Measurements from ENCODE around the gene UBTF.
A peak's percentile ranks its signal among the peaks of the same experiment; 100 is the strongest.

UBTF gene

DNA sequence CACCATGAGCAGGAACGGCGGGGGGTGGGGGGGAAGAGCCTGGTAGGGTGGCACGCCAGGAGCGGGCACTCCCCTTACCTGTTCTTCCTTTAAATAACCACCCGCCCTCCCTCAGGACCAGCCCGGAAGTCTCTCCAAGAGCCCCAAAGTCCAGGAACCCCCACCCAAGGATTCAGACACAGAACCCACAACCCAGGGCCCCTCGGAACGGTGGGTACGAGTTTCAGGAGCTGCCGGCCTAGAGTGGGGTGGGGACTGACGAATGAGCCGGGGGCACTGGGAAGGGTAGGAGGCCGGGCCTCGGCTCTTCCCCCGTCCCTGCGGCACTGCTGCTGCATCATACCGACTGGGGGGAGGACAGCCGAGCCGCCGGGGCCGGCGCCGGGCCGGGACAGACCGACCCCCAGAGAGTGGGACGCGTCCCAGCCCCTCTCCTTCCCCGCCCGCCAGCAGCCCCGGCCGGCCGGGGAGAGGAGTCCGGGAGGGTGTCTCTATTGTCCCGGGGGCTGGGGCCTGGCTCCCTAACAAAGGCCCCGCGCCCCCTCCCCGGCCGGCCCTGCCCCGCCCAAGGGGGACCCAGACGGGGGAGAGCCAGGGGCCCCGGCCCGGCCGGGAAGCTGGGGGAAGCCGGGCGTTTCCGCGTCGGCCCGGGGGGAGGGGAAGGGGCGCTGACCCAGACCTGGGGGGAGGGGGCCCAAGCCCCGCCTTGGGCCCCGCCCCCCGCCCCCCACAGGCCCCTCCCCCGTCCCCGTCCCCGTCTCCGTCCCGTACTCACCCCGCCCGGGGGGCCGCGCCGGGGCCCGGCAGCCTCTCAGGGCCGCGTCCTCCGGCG, 20.5 kb downstream of the UBTF start:
- no peak for DNase-seq (ENCODE audit: low read depth in 2 of 2)

DNA sequence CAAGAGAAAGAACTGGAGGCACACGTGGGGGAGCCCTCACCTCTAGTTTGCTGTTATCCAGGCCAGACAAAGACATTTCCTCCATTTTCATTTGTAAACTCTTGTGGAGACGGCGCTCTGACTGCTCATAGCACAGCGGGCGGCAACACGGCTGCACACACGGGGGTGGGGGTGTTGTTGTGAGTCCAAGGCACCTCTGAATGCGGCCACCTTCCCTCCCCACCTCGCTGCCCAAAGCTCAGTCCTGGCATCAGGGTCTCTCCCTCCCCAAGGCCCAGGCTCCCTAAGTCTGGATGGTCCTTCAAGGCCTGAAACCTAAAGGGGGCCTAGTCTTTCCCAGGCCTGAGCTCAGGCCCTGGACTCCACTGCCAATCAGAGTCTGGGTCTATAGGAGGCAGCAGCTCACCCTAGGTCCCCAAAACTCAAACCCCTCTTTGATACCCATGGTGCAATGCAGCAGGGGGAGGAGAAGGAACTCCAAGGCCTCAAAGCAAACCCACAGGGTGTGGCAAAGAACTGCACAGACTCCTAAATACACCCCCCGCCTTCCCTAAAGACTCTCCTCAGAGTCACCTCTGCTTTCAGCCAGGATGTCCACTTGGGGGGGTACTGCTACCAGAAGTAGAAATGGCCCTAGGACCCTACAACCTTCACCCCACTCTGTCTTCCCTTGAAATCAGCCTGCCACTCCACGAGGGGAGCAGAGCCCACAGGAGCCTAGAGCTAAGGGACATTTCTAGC, 21.3 kb downstream of the UBTF start:
- DNase-seq (ENCODE audit: low read depth in 2 of 2): no peak

DNA sequence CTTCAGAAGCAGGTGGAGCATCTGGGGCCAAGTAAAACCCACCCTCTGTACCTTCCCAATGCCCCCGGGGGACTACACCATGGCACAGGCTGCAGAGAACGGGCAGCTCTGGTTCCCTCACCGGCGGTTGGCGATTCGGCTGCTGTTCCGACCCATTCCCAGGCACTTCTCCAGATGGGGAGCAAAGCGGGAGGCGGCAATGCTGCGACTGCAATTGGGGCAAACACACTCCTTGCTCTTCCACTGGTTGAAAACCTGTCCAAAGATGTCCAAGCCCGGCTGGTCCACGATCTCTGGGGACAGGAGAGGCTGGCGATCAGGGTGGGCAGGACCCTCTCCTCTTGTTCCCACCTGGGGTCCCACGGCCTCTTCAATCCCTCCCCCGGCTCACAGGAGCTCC, 22.4 kb downstream of the UBTF start:
- DNase-seq (ENCODE audit: low read depth in 2 of 2): no peak

DNA sequence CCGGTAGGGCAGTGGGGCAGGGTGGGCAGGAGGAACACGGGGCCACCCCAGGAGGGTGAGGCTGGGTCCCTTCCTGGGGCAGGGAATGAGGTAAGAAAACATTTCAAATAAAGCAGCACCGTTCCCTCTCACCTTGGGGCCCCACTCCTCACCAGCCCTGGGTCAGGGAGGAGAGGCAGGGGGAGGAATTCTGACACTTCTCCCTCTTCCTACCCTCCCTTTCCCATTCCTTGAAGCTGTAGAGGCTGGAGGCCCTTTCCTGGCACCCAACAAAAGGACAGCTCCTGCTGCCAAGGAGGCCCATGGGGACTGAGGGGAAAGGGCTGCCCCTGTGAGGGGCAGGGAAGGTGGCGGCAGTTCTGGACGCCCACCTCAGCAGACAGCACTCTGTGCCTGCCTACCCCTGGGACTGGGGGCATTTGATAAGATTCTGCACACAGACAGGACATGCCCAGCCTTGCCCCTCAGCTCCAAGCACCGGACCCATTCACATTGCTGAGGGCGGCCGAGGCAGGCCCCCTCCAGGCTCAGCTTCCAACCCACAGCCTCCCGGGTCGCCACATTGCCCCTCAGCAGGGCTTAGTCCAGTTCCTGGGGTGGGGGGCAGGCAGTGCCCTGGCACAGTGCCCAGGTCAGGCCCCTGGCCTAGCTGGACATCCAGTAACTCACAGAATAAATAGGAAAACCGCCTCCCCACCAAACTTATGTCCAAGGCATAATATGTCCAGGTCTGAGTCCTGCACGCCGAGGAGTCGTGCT, 26.0 kb downstream of the UBTF start:
- no peak for DNase-seq (ENCODE audit: low read depth in 2 of 2)

DNA sequence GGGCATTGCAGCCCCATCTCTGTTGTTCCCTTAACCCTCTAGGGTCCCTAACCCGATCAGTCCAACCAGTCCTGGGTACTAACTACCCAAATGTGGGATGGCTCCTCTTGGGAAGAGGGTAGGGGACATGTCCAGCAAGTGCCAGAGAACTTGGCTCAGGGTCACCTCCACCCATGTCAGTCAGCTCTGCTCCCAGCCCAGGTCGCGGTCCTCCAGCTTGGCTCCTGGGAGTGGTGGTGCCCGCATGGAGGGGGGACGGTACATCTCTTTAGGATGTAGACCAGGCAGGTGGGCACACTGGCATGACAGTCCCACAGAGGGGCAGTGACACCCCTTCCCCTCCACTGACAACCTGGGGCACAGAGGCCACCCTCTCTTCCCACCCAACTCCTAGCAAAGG, 26.7 kb downstream of the UBTF start:
- no peak for DNase-seq (ENCODE audit: low read depth in 2 of 2)

DNA sequence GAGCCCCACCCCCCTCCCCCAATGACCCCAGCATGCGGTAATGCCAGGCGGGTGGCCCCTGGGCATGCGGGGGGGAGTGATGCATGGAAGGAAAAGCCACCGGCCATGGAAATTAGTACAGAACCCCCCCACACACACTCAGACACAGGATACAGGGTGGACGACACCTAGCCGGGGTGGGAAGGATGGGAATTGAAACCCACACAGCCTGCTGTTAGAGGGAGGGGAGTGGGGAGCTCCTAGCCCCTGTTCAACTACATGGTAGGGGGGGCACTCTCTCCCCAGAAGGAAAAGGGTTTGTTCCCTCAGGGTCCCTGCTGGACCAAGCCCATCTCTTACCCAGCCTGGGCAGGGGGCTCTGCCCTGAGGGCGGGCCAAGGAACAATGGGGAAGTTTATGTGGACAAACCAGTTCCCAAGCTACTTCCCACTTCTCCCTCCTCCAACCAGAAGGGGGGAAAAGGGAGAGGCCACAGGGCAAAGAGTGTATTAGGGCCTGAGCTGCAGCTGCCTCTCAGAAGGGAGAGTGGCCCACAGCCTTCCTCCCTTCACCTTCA, 27.5 kb downstream of the UBTF start:
- no peak for DNase-seq (ENCODE audit: low read depth in 2 of 2)

DNA sequence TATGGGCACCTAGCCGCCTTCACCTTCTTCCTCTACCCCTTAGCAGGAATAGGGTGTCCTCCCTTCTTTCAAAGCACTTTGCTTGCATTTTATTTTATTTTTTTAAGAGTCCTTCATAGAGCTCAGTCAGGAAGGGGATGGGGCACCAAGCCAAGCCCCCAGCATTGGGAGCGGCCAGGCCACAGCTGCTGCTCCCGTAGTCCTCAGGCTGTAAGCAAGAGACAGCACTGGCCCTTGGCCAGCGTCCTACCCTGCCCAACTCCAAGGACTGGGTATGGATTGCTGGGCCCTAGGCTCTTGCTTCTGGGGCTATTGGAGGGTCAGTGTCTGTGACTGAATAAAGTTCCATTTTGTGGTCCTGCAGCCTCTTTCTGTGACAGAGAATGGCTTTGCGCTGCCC, 28.1 kb downstream of the UBTF start:
- DNase-seq (ENCODE audit: low read depth in 2 of 2): no peak

DNA sequence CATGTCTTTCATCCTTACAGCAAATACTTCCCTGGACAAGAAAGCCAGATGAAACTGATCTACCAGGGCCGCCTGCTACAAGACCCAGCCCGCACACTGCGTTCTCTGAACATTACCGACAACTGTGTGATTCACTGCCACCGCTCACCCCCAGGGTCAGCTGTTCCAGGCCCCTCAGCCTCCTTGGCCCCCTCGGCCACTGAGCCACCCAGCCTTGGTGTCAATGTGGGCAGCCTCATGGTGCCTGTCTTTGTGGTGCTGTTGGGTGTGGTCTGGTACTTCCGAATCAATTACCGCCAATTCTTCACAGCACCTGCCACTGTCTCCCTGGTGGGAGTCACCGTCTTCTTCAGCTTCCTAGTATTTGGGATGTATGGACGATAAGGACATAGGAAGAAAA, 29.0 kb downstream of the UBTF start:
- DNase-seq (ENCODE audit: low read depth in 2 of 2): no peak

DNA sequence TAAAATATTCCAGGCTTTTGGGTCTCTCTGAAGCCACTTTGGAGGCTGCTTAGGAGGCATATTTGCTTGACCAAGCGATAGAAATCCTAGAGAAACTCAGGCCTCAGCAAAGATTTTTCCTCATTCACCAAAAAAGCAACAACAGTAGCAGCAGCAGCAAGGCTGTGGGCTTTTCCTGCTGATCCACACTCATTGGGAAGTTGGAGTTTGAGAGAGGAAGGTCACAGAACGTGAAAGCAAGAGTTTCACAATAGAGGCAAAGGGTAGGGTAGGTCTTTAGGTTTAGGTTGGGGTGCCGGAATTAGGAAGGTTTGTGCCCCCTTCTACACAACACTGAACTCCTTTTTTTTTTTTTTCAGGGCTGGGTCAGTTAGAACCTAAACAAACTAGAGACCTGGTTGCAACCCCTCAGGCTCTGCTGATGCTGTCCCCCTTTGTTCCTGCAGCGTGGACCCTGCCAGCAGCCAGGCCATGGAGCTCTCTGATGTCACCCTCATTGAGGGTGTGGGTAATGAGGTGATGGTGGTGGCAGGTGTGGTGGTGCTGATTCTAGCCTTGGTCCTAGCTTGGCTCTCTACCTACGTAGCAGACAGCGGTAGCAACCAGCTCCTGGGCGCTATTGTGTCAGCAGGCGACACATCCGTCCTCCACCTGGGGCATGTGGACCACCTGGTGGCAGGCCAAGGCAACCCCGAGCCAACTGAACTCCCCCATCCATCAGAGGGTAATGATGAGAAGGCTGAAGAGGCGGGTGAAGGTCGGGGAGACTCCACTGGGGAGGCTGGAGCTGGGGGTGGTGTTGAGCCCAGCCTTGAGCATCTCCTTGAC, 30.7 kb downstream of the UBTF start:
- DNase-seq (ENCODE audit: low read depth in 2 of 2): no peak

DNA sequence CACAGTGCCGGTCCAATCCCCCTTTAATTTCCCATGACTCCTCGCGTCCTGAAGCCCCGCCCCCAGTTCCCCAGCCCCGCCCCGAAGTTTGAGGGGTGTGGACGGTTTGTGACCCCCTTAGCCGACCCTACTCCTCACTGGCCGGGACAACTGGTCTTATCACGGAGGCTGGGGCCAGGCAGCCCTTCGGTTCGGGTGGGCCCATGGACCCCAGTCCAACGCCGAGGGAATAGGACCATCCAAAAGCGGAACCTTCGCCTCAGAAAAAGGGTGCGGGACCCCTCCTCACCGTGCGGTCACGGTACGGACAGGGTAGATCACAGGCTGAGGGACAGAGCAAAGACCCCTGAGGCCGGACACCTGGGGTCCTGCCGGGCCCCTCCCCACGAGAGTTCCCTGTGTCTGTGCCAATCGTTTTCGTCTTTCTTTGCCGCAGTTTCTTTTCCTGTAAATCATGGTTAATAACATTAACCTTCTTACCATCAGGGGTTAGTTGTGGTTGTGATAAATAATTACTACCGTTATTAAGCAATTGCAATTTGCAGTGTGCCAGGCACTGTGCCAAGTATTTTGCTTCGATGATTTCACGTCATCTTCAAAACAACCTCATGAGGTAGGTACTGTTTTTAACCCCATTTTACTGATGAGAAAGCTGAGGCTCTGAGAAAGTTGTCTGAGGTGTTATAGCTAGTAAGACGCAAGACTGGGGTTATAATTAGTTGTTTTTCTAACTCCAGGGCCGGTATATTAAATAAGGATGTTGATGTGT, 32.2 kb downstream of the UBTF start:
- DNase-seq (ENCODE audit: low read depth in 2 of 2): no peak

DNA sequence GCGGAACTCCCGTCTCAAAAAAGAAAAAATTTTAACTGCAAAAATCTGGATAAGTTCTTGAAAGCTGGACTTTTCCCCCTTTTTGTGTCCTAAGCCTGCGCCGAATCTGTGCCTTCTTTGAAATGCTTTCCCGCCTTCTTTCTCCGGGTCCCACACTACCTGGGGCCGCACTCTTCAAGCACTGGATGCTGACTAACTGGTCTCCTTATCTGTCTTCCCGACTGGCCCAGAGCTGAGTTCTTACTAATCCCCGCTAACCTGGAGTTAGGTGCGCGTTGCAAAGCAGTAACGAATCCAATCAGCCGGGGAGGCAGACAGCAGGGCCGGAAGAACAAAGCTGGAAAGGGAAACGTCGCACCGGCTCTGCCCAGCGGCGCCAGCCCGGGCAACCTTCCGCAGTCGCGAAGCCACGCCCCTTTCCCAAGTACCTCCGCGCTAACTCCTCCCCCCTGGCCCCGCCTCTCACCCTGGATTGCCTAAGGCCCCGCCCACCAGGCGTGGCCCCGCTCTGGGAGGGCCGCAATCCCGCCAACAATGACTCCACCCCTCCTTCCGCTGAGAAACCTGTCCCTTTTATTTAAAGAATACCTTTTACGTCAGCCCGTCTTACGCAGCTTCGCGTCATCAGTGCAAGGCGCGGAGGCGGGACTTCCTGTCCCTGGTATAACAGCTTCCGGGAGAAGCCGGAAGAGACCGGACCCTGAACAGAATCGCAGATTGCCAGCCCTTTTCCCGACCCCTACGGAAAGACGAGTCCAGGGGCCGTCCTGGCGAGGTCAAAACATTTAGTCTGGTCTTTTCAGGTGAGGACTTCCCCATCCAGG, 33.0 kb downstream of the UBTF start, which contains the start of gene TMUB2:
TSS of gene TMUB2 (plus strand) at position 666 of the 824 bp plus-strand sequence. CDS start 737 bp downstream, outside the sequence.
- peak; percentile 98 for DNase-seq (ENCODE audit: low read depth in 2 of 2)

DNA sequence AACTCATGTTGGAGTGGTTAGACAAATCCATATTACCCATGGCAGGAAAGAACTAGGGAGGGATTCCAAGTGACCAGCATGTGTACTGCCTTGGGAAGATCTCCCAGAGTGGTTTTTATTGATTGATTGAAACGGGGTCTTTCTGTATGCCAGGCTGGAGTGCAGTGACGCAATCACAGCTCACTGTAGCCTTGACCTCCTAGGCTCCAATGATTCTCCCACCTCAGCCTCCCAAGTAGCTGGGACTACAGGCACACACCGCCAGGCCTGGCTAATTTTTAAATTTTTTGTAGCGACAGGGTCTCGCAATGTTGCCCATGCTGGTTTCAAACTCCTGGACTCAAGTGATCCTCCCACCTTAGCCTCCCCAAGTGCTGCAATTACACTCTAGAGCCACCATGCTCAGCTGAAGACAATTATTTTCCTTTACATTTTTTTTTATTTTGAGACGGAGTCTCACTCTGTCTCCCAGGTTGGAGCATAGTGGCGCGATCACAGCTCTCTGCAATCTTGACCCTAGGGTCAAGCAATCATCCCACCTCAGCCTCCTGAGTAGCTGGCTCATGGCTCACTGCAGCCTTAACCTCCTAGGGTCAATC, 35.2 kb downstream of the UBTF start:
- no peak for DNase-seq (ENCODE audit: low read depth in 2 of 2)

DNA sequence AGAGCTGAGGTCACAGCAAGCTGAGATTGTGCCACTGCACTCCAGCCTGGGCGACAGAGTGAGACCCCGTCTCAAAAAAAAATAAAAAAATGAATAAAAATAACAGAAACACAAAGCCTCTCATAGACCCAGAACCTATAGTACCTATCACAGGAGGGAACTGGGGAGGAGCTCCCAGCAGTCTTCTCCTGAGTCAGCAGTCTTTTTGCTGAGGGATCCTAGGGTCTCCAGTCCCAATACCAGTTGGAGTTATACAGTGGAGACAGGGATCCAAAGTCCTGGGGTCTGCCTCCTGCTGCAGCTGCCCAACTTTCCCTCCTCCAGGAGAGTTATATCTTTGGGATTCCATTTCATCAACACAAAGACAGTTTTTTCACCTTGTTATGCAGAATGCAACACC, 36.5 kb downstream of the UBTF start:
- no peak for DNase-seq (ENCODE audit: low read depth in 2 of 2)

DNA sequence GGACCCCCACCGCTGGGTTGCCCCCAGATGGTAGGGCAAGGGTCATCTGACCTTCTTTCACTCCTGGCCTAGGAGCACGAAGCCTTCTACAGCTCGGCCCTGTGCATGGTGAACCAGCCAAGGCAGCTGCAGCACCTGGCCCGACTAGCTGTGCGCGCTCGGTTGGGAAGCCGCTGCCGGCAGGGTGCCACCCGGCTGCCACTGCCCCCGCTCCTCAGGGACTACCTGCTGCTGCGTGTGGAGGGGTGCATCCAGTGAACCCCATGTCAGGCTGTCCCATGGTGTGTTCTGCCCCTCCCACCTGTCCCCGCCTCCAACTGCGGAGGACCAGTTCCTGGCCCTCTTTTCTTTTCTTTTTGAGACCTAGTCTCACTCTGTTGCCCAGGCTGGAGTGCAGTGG, 41.3 kb downstream of the UBTF start:
- no peak for DNase-seq (ENCODE audit: low read depth in 2 of 2)

DNA sequence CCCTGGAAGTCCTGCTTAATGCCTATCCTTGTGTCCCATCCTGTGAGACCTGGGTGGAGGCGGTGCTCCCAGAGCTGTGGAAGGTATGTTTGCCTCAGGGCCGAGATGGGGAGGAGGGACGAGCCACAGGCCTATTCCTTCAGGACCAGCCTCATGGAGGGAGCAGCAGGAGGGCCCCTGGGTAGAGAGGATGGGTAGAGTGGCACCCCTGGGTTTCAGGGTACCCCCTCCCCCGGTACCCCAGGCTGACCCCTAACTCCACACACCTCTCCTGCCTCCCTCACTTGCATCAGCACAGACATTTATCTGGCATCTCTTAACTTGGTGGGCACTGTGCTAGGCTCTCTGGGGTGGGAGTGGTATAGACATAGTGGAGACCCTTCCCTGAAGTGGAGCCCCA, 41.8 kb downstream of the UBTF start:
- no peak for DNase-seq (ENCODE audit: low read depth in 2 of 2)

DNA sequence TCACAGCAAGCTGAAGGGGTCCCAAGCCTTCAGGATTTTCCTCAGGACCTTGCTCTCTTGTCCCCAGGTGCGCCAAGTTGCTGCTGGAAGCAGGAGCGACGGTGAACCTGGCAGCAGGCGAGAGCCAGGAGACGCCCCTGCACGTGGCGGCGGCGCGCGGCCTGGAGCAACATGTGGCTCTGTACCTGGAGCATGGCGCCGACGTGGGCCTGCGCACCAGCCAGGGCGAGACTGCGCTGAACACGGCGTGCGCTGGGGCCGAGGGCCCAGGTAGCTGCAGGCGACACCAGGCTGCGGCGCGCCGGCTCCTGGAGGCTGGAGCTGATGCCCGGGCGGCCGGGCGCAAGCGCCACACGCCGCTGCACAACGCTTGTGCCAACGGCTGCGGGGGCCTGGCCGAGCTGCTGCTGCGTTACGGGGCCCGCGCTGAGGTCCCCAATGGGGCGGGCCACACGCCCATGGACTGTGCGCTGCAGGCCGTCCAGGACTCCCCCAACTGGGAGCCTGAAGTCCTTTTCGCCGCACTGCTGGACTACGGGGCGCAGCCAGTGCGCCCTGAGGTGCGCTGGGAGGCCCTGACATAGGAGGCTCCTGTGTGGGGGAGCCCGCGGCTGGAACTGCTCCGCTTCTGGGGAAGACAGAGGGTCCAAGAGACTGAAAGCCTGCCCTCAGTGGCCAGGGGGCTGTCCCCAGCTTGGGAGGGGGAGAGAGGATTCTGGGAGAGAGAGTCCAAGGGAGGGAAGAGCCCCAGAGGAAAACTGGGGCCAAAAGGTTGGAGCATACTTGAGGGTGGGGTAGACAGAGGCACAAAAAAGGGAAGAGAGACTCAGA, 42.6 kb downstream of the UBTF start:
- DNase-seq (ENCODE audit: low read depth in 2 of 2): no peak

DNA sequence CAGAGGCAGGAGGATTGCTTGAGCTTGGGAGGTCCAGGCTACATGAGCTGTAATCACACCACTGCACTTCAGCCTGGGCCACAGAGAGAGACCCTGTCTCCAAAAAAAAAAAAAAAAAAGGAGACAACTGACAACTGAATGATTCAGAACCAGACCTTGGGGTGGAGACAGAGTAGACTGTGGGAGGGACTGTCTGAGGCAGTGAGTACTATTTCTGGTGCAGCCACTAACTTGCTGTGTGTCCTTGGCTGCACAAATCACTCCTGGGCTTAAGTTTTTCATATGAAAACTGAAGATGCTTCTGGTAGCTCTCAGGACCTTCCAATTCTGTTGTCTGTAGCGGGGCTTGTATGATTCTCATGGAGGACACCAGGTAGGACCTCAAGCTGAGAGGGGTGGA, 43.2 kb downstream of the UBTF start:
- no peak for DNase-seq (ENCODE audit: low read depth in 2 of 2)

DNA sequence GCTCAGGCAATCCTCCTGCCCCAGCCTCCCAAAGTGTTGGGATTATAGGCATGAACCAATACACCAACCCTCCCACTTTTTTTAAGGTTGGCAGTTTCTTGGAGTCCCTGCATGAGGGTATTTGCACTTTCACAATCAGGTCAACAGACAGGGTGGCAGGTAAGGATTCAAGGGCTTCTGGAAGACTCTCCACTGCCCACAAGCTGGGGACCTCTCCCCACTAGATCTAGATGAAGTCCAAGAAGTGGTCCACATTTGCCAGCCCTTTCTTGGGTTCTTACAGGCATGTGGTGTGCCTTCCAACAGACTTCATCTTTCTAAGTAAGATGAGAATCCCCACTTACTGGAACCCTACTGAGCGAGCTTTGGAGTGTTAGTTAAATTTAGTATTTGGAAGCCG, 45.0 kb downstream of the UBTF start:
- DNase-seq (ENCODE audit: low read depth in 2 of 2): no peak
